ENCODE data around the gene IL12B.
"Not testable (repeated sequence)": the region's sequence is repeated elsewhere in the genome, so short reads cannot be mapped to it uniquely, and the experiment has no call there.

The IL12B gene

DNA sequence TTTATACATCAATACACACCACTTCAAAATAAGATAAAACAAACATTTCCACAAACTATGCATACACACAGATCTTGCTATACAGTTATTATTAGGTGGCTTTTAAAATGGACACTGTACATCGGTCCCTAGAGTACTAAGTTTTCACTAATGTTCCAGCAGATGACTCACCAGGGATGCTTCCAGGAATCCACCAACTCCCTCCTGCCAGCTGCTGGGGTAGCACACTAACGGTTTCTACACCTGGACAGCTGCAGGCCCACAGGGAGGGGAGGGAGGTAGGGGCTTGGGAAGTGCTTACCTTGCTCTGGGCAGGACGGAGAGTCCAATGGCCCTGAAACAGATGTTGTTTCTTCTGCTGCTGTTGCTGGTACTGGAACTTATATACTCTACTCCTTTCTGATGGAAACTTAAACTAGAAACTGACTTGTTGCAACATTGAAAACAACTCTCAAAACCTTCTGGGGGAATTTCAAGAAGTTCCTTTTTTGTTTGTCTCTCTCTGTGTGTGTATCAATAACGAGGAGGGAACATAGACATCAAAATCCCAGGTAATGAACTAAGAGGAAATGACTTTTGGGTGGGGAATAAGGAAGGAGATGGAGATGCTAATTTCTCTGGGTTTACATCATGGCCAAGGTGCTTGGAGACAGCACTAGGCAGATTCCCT is at the start of gene IL12B:
Gene IL12B (minus strand): TSS at position 357 of the 670 bp plus-strand sequence. CDS start 3,705 bp downstream, outside the sequence.
- no peak for DNase-seq

GRCh38 chr5:159377653-159378052 is 47.4 kb upstream of the IL12B start:
- no peak for DNase-seq

GRCh38 chr5:159367866-159368265 is 37.6 kb upstream of the IL12B start:
- DNase-seq: not testable (repeated sequence)

DNA sequence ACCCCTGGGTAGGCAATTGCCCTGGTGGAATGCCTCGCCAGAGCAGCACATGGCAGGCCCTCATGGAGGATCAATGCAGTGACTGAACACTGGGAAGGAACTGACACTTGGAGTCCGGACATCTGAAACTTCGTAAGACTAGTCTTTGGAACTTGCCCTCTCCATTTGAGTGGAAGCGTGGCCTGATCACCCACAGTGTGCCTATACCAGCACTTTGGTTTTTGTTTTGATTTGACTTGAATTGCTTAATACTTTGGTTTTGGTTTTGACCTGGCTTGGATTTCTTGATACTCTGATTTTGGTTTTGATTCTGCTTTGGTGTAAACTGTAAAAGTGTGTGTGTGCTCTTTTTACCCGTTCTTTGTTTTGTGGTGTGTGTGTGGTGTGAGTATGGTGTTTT is 36.5 kb upstream of the IL12B start:
- DNase-seq: not testable (repeated sequence)

DNA sequence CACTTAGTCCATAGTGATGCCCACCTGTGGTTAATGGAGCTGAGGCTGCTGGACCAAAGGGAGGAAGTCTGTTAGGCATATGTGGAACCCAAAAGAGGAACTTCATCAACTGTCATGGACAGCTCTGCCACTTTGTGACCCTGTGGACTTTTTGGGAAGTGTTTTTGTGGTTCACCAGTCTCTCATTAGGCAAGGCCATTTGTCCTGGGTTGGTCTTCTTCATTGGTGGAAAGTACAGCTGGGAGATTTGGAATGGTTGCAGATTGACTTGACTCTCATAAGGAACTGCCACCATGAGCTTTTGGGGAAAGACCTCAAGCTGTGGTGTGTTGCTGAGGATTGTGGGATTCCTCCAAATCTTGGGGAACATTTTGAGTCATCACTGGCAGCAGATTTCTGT is 31.9 kb upstream of the IL12B start:
- DNase-seq: no peak

GRCh38 chr5:159359871-159360270 is 29.6 kb upstream of the IL12B start:
- not testable (repeated sequence) for DNase-seq

DNA sequence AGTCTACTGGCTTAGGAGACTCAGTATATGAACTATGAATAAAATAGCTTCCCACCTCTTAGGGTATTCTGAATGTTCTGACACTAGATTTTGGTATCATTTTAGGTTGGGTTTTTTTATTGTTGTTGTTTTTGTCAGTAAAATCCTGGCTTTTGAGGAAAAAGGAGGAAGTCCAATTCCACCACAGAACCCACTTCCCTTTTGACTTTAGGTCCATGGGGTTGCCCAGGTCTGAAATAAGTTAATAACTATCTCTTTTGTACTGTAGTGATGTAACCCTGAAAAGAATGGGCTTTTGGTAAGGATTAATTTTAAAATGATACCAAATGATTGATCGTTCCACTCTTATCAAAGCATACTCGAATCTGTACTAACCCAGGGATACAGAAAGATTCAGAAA is 29.1 kb upstream of the IL12B start:
- no peak for DNase-seq

GRCh38 chr5:159353661-159354252 is 23.5 kb upstream of the IL12B start:
- DNase-seq: no peak

GRCh38 chr5:159350644-159351043 is 20.4 kb upstream of the IL12B start:
- DNase-seq: not testable (repeated sequence)

DNA sequence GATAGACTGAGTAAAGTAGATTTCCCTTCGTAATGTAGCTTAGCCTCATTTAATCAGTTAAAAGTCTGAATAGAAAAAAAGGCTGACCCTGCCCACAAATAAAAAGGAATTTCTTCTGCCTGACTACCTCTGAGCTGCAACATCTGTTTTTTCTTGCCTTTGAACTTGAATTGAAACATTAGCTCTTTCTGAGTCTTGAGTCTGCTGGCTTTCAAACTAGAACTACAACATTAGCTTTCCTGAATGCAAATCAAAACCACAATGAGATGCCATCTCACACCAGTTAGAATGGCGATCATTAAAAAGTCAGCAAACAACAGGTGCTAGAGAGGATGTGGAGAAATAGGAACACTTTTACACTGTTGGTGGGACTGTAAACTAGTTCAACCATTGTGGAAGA is 19.9 kb upstream of the IL12B start:
- DNase-seq: not testable (repeated sequence)

DNA sequence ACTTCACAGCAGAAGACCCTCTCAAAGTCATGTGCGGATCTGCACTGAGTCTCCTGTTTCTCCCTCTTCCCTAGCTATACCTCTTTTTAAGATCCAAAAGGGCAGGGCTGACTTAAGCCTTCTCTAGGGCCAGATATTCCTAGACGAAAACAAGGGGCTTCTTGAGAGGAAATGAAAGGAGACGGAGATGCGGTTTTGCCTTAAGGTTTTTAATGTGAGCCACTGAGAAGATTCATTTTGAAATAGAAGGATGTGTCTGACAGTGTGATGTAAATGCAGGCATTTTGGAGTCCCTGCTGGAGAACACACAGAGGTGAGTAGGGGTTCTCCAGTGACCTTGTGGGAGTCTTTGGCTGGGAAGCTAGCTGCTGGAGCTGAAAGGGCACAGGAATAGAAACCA is 15.6 kb upstream of the IL12B start:
- no peak for DNase-seq

DNA sequence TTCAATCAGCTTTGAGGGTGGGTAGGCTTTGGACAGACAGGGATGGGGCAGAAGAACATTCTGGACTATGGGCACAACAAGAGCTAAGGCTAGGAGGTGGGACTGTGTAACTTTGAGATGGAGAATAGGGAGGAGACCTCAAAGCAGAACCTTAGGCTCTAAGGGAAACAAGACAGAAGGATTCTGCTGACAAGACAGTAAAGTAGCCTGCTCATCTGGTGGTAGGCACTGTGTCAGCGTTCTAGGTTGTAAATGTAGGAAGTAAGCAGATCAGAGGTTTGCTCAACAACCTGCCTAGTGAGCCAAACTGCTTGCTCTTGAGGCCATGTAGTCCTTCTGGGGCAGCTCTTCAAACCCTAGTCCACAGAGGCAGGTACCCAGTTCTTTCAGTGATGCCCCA is 15.0 kb upstream of the IL12B start:
- DNase-seq: no peak

GRCh38 chr5:159343295-159344094 is 13.2 kb upstream of the IL12B start:
- no peak for DNase-seq

DNA sequence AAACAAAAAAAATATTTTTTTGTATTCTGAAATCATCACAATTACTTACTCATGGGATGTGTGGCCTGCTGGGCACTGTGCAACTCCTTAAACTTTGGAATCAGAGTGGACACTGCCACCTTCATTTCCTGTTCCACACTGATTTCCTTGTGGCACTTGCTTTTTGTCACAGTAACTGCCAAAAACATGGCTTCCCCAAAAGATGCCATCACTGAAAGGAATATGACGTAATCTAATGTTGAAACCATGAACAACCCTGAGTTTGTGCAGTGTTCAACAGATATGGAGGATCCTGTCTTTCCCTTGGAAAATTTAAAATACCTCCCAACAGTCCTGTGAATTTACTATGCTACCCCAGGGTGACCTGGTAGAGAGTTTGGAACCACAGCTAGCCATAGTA is 12.6 kb upstream of the IL12B start:
- no peak for DNase-seq

- DNase-seq: no peak
These were observed 11.6 kb upstream of the IL12B start for GRCh38 chr5:159341906-159342310.

DNA sequence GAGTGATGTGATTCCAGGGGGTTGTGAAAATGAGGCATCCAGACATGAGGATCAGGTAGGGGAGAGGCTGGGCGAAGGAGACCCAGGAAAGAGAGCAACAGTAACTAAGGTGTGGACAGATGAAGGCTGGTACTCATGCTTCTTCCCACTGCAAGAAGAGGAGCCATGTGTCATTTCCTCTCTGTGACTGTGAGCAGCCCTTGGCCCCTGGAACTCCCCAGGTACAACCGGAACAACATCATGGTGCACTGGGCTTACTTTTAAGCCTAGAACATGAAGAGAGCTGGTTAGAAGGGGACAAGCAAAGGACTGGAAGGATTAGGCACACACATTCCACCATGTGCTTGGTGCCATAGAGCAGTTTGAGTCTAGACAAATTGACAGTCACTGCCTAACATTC is 10.9 kb upstream of the IL12B start:
- DNase-seq: no peak

DNA sequence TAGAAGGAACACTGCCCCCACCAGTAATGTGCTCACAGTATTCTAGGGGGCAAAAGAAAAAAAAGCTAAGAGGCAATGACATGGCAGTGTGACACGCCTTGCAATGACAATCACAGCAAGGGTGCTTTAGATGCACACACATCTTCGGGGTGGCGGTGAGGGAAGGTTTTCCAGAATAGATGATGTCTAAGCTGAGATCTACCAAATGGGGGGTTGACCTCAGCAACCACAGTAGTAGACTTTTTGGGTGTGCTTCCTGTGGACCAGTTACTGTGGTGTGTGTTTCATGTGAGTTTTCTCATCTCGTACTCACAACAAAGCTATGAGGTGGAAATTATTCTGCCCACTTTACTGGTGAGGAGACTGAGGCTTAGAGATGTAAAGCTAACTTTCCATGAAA is 10.2 kb upstream of the IL12B start:
- DNase-seq: no peak

DNA sequence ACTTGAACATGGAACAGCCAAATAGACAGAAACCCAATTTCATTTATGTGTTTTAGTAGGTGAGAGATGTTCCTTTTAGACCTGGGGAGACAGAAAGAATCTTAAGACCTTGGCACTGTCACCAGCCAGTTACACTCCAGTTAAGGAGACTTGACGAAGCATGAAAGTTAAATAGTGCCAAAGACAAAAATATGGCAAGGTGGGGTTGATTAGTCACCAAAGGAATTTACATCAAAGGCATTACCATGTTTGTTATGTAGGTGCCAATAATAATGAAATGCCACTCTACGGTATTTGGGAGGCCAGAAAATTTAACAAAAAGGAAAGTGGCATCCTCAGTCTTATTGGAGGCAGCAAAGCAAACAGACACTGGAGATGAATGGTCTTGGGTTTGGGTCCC is 9.2 kb upstream of the IL12B start:
- DNase-seq: no peak

DNA sequence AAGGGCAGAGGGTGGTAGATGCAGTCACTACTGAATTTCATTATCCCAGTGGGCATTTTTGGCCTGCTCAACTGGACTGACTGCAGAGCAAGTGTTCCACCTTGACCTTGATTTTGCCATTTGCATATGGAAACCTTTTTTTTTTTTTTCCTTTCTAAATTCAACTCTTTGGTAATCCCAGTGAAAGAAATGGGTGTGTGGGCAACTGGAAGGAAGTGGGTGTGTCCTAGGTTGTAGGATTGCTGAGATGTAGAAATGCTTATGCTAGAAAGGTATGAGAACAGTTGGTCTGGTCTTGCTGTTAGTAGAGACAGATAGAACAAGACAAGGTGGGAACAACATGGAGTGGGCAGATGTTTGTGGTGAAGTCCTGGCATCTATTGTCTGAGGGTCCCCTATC is 7.8 kb upstream of the IL12B start:
- DNase-seq: no peak

DNA sequence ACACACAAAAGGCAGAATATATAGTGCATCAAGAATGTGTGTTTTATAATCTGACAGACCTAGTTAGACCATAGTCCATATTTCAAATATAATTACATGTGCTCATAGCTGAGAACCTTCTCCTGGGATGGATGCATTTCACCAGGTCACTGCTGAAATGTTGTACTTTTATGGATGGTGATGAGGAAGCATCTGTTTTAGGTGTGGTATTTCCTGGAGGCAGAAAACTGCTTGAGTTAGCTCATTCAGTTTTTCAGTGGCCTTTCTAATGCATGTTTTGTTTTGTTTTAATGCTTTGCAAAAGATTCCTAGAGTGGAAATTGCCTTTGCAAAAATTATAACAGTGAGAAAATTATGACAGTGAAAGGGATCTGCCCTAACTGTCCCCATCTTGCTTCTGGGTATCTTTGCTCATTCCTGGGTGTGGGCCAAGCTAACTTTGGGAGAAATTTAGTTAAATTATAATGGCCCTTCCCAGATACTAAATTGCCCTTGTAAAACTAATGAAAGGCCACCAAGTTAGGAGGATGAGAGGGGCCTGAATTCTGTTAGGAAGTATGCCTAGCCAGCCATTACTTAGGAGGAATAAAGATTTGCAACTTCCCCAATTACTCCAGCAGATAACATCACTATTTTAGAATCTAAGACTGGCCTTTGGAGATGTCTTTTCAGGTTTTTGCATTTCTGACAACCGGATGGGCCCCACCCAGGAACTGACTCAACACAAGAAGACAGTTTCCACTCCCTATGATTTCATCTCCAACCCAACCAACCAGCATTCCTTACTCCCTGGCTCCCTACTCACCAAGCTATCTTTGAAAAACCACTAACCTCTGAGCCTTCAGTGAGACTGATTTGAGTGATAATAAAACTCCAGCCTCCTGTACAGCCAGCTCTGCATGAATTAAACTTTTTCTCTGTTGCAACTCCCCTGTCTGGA is 7.0 kb upstream of the IL12B start:
- no peak for DNase-seq

DNA sequence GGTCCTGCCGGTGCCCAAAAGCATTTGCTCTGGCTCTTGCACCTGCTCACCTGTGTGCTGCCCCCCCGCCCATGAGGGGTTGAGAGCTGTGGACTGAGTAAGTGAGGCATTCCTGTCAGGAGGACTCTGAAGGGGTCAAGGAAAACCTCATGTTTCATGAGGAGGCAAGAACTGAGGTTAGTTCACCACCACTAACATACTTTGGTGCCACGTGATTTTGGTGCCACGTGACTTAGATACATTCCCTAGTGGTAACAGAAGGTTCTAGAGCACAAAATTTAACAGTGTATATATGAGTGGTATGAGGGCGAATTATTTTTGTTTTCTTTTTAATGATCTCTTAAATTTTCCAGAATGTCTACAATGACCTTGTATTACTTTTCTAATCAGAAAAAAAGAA is 6.3 kb upstream of the IL12B start:
- no peak for DNase-seq

DNA sequence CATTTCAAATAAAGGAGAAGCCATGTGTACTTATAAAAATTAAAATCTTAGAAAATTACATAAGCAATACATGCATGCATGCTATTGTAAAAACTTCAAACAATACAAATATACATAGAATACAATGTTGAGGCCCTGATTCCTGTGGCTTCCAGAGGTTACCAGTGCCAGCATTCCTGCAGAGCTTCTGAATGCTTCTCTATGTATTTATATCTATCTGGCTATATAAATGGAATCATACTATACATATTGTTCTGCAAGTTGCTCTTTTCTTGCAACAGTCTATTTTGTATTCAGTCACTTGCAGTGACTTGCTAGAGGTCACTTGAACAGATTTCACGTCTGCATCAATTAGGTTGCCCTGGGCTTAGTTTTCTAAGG is 3.2 kb upstream of the IL12B start:
- DNase-seq: no peak
